HG03196 (cell line): Measurements from ENCODE around the gene GSDME.

ENCODE experiments used
- ATAC-seq: cut with Tn5 transposase; IDR thresholded peaks from one replicate; pipeline ENCODE4 v1.9.1; 2021; ENCODE audit not compliant: unreplicated experiment

GSDME gene

GRCh38 chr7:24656608-24657007 is 100.7 kb downstream of the GSDME start:
- ATAC-seq: no peak

- no peak for ATAC-seq
Observed at GRCh38 chr7:24654305-24654704, 103.0 kb downstream of the GSDME start.

- ATAC-seq: no peak
Observed at GRCh38 chr7:24653316-24654085, 103.8 kb downstream of the GSDME start.

- ATAC-seq: no peak
Observed at GRCh38 chr7:24652251-24652939, 104.9 kb downstream of the GSDME start.
